HepG2 (cell line): Measurements from ENCODE around the gene MCRIP2. TPM values are rescaled to one million over a fixed set of nuclear protein-coding genes. Genes with fewer than 3 reads are reported as not detected.

ENCODE experiments used
- BRCA1 ChIP-seq: sonication (generic); formaldehyde crosslinking; IDR thresholded peaks from 2 replicates; pipeline ENCODE4 v1.4.0; 2020; ENCODE audit warnings: missing genetic modification reagents
- CEBPB ChIP-seq: IDR thresholded peaks from 2 replicates; pipeline ENCODE4 v1.6.1; 2011; ENCODE audit warnings: low read depth, low read length, improper control_type of control experiment, borderline replicate concordance
- CEBPZ ChIP-seq: IDR thresholded peaks from 2 replicates; pipeline ENCODE4 v1.6.1; 2012; ENCODE audit warnings: low read length, improper control_type of control experiment
- CTCF ChIP-seq: sonication (generic); formaldehyde crosslinking; IDR thresholded peaks from 2 replicates; pipeline ENCODE4 v1.5.0; 2020; ENCODE audit warnings: mild to moderate bottlenecking, missing genetic modification reagents, moderate library complexity
- E2F5 ChIP-seq: sonication (generic); formaldehyde crosslinking; conservative IDR thresholded peaks from 2 replicates; pipeline ENCODE4 v1.4.0; 2020; ENCODE audit warnings: missing genetic modification reagents
- FOXK1 ChIP-seq: sonication (generic); formaldehyde crosslinking; IDR thresholded peaks from 2 replicates; pipeline ENCODE4 v1.4.0; 2020; ENCODE audit warnings: low read depth, missing genetic modification reagents, borderline replicate concordance
- HDAC2 ChIP-seq: sonication (generic); formaldehyde crosslinking; IDR thresholded peaks from 2 replicates; pipeline ENCODE4 v1.4.0; 2020; ENCODE audit warnings: missing genetic modification reagents
- IKZF4 ChIP-seq: sonication (generic); formaldehyde crosslinking; IDR thresholded peaks from 2 replicates; pipeline ENCODE4 v1.5.1; 2020; ENCODE audit warnings: borderline replicate concordance, mild to moderate bottlenecking, low read depth, missing genetic modification reagents; ENCODE audit errors: not compliant biosample characterization
- SKI ChIP-seq: fragments of 450-650 bp; IDR thresholded peaks from one replicate; pipeline ENCODE4 v1.6.1; 2018; ENCODE audit warnings: mild to moderate bottlenecking; ENCODE audit not compliant: partially characterized antibody
- ZBTB49 ChIP-seq: sonication (generic); formaldehyde crosslinking; IDR thresholded peaks from 2 replicates; pipeline ENCODE4 v1.4.0; 2020; ENCODE audit warnings: missing genetic modification reagents, borderline replicate concordance
- ZBTB8A ChIP-seq: sonication (generic); formaldehyde crosslinking; IDR thresholded peaks from 2 replicates; pipeline ENCODE4 v1.4.0; 2020; ENCODE audit warnings: mild to moderate bottlenecking, low read depth, missing genetic modification reagents, borderline replicate concordance
- ZFP36L2 ChIP-seq: sonication (generic); formaldehyde crosslinking; IDR thresholded peaks from 2 replicates; pipeline ENCODE4 v1.4.0; 2020; ENCODE audit warnings: missing genetic modification reagents
- ZFY ChIP-seq: sonication (generic); formaldehyde crosslinking; IDR thresholded peaks from 2 replicates; pipeline ENCODE4 v1.4.0; 2020; ENCODE audit warnings: missing genetic modification reagents
- ZNF275 ChIP-seq: sonication (generic); formaldehyde crosslinking; IDR thresholded peaks from 2 replicates; pipeline ENCODE4 v1.8.0; 2022; ENCODE audit warnings: missing genetic modification reagents, mild to moderate bottlenecking, inconsistent platforms, borderline replicate concordance
- ZNF432 ChIP-seq: sonication (generic); formaldehyde crosslinking; IDR thresholded peaks from 2 replicates; pipeline ENCODE4 v1.5.0; 2020; ENCODE audit warnings: missing genetic modification reagents, mild to moderate bottlenecking, borderline replicate concordance
- ZNF547 ChIP-seq: sonication (generic); formaldehyde crosslinking; IDR thresholded peaks from 2 replicates; pipeline ENCODE4 v1.5.1; 2020; ENCODE audit warnings: mild to moderate bottlenecking, missing genetic modification reagents
- ZNF616 ChIP-seq: sonication (generic); formaldehyde crosslinking; IDR thresholded peaks from 2 replicates; pipeline ENCODE4 v1.5.0; 2020; ENCODE audit warnings: low read depth, mild to moderate bottlenecking, missing genetic modification reagents
- polyA plus RNA-seq, 8 experiments: library from polyadenylated mRNA; depleted of rRNA in 3 of 8; stranded (reverse) in 7 of 8; unstranded in 1 of 8; fragments of >200 nt; fragmentation: Illumina TruSeq in 4 of 8; extraction: Trizol in 4 of 8; gene quantifications; 2 replicates each; pipeline versions ENCODE4 v1.2.1 to v1.2.3, GENCODE V29; 2011 to 2016; ENCODE audit warnings: low read depth in 4 of 8, missing spikeins in 1 of 8, mixed read lengths in 1 of 8; ENCODE audit not compliant: insufficient read depth in 1 of 8
- total RNA-seq, 5 experiments: library from RNA; depleted of rRNA; stranded (reverse); fragments of >200 nt; fragmentation: Illumina TruSeq; extraction: Trizol; gene quantifications; 2 replicates each; pipeline ENCODE4 v1.2.3, GENCODE V29; 2016; ENCODE audit warnings: low read depth in 1 of 5

MCRIP2 gene
- total and polyA plus RNA-seq, 2 of the 13 experiments (the other 11 are each of a cell fraction or from before 2014, with no cell fraction given) = 39.6 to 76.7 TPM

- TF ChIP-seq E2F5 (0 out of 2 replicates have a peak, but pooled peaks have one; percentile 13), CTCF (peak; percentile 91), ZNF432 (CRISPR knock-in tag) (no peak), FOXK1 (CRISPR knock-in tag) (peak; percentile 59; the same call in 1 of the 2 replicates), ZNF547 (CRISPR knock-in tag) (peak; percentile 69; the same call in 1 of the 2 replicates), ZFY (CRISPR knock-in tag) (peak; percentile 91), CEBPZ (no peak), CEBPB (peak; percentile 73; the same call in 1 of the 2 replicates), IKZF4 (no peak), ZBTB49 (CRISPR knock-in tag) (no peak), HDAC2 (CRISPR knock-in tag) (peak; percentile 63), ZBTB8A (CRISPR knock-in tag) (no peak), ZNF616 (CRISPR knock-in tag) (peak; percentile 86; the same call in 1 of the 2 replicates), ZFP36L2 (CRISPR knock-in tag) (no peak), ZNF275 (CRISPR knock-in tag) (no peak), SKI (peak; percentile 79), BRCA1 (CRISPR knock-in tag) (no peak)
These were observed 26.3 kb downstream of the MCRIP2 start, which contains the start of gene RHOT2 (continued) for GRCh38 chr16:667780-668518.
